GM12872 (cell line): ENCODE data around the gene PPP1R37.

Source experiments
- CTCF ChIP-seq: IDR thresholded peaks from 3 replicates; pipeline ENCODE4 v1.5.1; 2011; ENCODE audit warnings: low read depth, mild to moderate bottlenecking, low read length, moderate library complexity; ENCODE audit not compliant: insufficient read depth

PPP1R37 gene

DNA sequence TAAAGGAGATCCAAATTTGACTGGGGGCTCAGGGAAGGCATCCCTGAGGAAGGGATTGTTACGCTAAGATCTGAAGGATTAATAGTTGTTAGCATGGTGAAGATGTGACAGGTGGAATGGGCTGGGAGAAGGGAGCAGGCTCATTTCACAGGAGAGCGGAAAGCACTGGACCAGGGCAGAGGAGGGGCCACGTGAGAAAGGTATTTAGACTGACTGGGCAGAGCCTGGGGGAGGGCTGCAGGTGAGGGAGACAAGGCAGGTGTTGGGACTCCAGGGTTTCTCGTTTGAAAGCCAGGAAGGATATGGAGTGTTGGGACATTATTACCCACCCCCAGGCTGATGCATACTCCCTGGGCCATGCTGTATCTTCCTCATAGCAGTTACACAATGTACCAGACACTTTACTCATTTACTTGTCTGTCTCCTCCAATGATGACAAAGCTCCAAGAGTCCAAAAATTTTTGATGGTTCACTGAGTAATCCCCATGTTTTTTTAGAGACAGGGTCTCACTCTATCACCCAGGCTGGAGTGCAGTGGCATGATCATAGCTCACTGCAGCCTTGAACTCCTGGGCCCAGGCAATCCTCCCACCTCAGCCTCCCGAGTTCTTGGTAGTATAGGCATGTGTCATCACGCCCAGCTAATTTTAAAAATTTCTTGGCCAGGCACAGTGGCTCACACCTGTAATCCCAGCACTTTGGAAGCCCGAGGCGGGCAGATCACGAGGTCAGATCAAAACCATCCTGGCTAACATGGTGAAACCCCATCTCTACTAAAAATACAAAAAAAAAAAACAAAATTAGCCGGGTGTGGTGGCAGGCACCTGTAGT is 82.8 kb downstream of the PPP1R37 start:
- no peak for TF ChIP-seq CTCF

DNA sequence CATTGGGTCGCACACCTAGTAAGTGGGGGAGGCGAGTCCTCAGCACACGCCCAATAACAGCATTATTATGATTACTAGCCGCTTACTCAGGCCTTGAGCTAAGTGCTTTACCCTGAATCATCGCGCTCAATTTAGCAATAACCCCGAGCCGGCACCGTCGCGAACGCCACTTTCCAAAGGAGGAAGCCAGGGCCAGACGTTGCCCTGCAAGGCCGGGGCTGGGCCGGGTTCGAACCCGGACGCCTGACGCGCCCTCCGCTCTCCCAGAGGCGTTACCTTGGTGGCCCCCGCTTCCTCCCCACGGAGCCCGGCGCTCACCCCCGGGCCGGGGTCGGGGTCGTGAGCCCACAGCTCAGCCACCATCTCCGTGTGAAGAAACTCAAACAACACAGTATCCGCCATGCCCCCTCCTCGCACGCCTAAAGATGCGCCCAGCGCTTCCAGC is 84.9 kb downstream of the PPP1R37 start, which contains the start of gene TRAPPC6A:
TSS of gene TRAPPC6A (minus strand) at position 421 of the 445 bp plus-strand sequence. CDS start at position 402, 19 bp downstream.
- no peak for TF ChIP-seq CTCF

DNA sequence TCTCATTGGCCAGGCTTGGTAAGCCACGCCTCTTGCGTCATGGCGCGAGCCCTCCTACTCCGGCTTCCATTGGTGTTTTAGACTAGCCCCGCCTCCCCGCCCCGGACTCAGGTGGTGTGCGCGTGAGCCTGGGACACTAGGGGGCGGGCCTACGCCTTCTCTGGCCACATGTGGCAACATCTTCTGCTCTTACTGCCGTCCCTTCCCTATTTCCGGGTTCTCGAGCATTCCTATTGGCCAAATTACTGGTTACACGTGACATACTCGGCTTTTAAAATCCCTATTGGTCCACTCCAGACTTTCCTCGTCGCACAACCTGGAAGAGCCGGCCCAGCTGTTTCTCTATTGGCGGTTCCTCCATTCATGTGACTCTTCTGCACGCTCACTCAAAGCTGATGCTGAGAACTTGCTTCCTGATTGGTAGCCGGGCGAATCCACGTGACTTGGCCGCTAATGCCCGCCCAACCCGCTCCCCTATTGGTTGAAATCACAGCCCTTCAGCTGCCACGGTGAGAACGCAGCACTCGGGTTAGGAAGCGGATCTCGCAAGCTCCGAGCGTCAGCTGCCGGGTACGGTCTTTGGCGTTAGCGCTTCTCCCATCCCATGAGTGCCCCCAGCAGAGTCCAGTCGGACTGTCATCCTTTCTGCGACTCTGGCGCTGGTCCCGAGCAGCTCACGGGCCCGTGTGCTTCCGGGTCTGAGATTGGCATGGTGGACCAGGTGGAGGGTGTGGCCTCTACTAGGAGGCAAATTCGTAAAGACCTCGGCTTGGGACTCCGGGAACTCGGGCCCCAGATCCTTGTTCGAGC is 85.5 kb downstream of the PPP1R37 start, which contains the start of gene BLOC1S3:
TSS of gene BLOC1S3 (plus strand) at position 523 of the 810 bp plus-strand sequence. CDS start 513 bp downstream, outside the sequence.
- peak; percentile 39; the same call in 2 of the 3 replicates for TF ChIP-seq CTCF

DNA sequence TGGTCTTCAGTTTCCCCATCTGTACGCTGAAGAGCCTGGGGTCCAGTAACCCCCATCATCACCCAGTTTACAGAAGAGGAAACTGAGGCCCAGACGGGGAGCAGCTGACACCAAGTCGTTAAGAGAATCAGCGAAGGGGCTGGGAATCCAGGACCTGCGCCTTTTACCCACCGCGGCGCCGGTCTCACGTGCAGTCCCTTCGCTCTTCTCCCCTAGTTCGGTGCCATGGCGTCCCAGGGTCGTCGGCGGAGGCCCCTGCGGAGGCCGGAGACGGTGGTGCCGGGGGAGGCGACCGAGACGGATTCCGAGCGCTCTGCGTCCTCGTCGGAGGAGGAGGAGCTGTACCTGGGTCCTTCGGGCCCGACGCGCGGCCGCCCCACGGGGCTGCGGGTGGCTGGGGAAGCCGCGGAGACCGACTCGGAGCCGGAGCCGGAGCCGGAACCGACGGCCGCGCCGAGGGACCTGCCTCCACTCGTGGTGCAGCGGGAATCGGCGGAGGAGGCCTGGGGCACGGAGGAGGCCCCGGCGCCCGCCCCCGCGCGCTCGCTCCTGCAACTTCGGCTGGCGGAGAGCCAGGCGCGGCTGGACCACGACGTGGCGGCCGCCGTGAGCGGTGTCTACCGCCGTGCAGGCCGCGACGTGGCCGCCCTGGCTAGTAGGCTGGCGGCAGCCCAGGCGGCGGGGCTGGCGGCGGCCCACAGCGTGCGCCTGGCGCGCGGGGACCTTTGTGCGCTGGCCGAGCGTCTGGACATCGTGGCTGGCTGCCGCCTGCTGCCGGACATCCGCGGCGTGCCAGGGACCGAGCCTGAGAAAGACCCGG is 86.3 kb downstream of the PPP1R37 start:
- no peak for TF ChIP-seq CTCF

DNA sequence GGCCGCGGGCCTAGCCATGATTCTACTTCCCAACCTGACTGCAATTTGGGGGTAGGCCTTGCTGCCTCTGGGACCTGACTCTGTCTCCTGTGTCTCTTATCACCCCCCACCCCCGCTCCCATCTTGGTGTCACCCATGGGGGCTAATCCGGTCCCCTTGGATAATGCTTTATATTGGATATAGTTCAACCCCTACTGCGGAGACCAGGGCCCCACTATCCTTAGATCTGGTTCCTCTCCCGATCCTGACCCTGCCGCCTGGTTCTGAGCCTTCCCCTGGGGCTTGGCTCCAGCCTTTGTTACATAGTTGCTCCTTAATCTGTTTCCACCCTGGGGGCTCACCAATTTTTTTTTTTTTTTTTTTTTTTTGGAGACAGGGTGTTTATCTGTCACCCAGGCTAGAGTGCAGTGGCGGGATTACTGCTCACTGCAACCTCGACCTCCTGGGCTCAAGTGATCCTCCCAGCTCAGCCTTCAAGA is 87.0 kb downstream of the PPP1R37 start:
- no peak for TF ChIP-seq CTCF

GRCh38 chr19:45180936-45181335 is 88.0 kb downstream of the PPP1R37 start:
- TF ChIP-seq CTCF: no peak
